AG10803 (cell line): ENCODE results near the gene BABAM1.

ENCODE experiments used
- DNase-seq: peaks from one replicate; pipeline ENCODE4 v3.0.0; 2010; ENCODE audit warnings: low read depth
- H3K4me3 ChIP-seq: 2 replicates; pipeline ENCODE4 v1.5.1; 2011; ENCODE audit warnings: mild to moderate bottlenecking, low read length, control low read depth
- CTCF ChIP-seq: conservative IDR thresholded peaks from 2 replicates; pipeline ENCODE4 v1.5.1; 2011; ENCODE audit warnings: mild to moderate bottlenecking, low read length, control low read depth, inconsistent platforms

BABAM1 gene

GRCh38 chr19:17326595-17326966, 59.3 kb downstream of the BABAM1 start:
- DNase-seq: no peak

GRCh38 chr19:17327068-17327653, 59.9 kb downstream of the BABAM1 start:
- no peak for TF ChIP-seq CTCF
- no peak overlapping the region for H3K4me3 ChIP-seq
- DNase-seq: no peak

More at GRCh38 chr19:17326595-17326966, 59.3 kb downstream of the BABAM1 start:
- H3K4me3 ChIP-seq: no peak overlapping the region
- TF ChIP-seq CTCF: no peak

- DNase-seq: no peak
- no peak overlapping the region for H3K4me3 ChIP-seq
- TF ChIP-seq CTCF: no peak
Observed at GRCh38 chr19:17327654-17328516, 60.6 kb downstream of the BABAM1 start.
